ENCODE measurements around the gene APBA3.

Gene APBA3, protein sequence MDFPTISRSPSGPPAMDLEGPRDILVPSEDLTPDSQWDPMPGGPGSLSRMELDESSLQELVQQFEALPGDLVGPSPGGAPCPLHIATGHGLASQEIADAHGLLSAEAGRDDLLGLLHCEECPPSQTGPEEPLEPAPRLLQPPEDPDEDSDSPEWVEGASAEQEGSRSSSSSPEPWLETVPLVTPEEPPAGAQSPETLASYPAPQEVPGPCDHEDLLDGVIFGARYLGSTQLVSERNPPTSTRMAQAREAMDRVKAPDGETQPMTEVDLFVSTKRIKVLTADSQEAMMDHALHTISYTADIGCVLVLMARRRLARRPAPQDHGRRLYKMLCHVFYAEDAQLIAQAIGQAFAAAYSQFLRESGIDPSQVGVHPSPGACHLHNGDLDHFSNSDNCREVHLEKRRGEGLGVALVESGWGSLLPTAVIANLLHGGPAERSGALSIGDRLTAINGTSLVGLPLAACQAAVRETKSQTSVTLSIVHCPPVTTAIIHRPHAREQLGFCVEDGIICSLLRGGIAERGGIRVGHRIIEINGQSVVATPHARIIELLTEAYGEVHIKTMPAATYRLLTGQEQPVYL

DNA sequence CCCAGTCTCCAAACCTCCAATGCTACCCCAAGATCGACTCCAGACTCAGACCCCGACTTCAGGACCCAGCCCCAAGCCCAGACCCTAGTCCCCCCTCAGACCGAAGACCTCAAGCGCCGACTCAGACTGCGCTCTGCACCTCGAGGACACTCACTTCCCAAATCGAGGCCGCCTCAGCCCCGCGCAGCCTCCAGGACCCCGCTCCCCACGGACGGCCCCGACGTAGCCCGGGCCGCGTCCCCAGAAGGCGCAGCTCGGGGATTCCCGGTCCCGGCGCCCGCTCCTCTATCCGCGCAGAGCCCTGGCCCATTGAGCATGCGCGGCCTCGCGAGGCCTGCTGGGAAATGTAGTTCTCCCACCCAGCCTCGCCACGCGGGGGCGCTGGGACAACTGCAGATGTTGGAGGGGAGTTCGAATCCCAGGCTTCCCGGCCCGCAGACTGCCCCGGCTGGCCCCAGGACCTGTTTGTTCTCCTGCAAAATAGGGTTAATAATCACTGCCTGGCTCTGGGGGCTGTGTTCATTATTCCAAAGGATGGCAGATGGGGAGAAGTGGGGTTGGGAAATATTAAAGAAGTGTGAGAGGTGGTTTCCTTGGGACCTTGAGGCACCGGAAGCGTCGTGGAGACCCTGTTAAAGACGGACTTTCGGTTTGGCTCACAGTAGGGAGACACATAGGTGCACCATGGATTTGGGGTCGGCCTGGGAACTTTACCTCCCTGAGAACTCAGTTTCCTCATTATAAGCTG lies at the start of gene APBA3:
APBA3 (minus strand) TSS at position 311 of the 748 bp plus-strand sequence. CDS start 1,428 bp downstream, outside the sequence.
- peak; percentile 99 for DNase-seq

DNA sequence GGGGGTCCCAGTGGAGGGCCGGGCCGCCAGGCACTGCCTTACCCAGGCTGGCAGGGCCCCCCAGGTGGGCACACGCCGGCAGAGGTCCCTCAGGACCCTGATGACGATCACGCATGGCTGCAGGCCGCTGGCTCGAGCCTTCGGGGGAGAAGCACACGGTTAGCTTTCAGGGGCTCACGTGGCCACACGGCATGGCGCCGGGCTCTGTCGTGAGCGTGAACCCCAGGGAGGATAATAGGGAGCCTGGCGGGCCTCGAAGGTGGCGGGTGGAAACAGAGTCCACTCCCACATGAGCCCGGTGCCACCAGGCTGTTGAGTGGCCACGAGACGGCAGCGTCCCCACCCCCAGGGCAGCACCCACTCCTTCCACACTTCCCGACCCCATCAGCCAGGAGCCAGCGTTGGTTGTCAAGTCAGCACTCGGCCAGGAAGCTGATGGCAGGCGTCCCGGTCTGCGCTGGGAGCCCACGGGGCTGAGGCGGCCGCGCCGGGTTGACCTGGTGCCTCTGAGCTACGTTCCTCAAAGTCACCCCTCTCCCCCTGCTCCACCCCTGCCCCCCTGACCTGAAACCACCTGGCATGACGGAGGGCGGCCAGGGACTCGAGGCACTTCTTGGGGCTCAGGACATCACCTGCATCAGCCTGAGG lies 49.3 kb upstream of the APBA3 start:
- no peak for DNase-seq

DNA sequence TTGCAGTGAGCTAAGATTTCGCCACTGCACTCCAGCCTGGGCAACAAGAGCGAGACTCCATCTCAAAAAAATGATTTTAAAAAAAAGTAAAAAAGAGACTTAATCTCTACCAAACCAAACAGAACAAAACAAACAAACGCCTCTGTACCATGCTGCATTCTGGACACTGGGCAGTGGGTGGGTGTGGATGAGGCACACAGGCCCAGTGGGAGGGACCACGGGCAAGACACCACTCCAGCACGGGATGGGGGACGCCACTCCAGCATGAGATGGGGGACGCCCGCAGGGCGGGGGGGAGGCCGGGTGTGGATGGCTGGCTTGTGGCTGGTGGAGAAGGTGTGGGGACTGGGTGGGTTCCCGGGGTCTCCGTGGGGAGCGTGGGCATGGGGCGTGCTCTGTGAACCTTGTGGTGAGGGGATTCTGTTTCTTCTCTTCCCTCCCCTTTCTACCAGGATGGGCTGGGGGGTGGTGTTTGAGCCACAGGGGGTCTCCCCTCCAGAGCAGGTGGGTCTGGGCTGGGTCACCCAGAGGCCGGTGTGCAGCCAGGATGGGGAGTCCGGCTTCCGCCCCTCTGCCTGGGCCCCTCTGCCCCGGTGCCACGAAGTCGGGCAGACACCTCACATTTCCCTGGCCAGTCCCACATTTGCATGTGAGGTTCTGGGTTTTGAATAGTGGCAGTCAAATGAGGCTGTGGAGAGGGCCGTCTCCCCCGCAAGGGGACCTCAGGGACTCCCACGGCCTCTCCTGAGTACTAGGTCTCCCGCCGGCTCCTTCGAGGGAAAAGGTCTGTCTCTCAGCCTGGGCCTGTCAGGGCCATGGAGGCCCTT lies 48.6 kb upstream of the APBA3 start:
- DNase-seq = no peak

DNA sequence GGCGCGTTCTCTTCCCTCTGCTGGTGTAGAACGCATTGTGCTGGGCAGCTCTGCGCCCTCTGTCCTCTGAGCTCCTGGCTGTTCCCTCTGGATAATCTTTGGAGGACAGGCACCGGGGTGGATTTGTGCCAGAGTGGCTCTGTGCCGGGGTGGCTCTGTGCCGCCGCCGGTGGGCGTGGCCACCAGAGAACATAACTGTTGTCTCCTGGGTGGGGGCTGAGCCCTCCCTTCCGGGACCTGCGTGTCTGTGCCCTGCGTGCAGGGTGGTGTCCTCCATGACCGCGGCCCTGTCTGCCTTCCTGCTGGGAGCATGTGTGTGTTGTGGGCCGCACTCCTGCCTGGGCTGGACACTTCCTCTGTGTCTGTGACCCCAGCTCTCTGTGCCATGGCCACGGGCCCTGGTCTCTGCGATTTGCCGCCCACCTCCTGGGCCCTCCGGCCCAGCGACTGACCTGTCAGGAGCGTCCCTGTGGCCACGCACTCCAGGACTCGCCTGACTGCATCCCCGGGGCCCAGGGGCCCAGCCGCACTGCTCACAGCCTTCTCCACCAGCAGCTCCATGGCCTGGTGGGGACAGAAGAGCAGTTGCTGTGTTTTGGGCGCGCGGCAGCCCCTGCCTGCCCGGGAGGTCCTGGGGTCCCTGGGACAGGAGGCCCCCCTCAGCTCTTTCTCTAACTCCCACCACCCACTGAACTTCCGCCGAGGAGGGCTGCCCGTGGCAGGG lies 47.1 kb upstream of the APBA3 start:
- no peak for DNase-seq

DNA sequence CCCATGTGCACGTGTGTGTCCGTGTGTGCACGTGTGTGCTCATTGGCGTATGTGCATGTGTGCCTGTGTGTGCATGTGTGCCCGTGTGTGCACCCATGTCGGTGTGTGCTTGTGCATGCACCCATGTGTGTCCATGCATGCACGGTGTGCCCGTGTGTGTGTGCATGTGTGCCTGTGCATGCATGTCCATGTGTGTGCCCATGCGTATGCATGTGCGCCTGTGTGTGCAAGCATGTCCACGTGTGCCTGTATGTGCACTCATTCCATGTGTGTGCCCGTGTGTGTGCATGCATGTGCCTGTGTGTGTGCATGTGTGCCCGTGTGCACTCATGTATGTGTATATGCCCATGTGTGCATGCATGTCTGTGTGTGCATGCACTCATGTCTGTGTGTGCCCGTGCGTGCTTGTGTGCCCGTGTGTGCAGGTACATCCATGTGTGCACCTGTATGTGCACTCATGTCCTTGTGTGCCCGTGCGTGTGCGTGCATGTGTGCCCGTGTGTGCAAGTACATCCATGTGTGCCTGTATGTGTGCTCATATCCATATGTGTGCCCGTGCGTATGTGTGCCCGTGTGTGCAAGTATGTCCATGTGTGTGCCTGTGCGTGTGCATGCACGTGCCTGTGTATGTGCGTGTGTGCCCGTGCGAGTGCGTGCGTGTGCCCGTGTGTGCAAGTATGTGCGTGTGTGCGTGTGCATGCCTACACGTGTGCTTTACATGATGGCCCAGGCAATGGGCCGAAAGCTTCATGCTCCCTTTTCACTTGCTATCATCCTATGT lies 46.3 kb upstream of the APBA3 start:
- DNase-seq = no peak

DNA sequence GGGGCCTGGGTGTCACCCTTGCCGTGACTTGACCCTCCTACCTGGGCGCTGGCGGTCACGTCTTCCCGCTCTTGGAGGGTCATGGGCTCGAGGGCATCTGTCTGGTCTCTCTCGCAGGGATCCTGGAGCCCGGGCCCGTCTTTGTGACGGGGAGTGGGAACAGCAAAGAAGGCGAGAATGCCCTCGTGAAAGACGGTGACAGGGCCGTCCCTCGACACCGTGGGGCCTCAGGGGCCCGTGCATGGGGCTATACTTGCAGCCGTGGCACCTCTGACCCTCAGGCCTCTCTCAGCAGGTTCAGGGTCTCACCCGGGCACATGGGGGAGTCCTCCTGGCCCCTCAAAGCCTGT lies 45.6 kb upstream of the APBA3 start:
- DNase-seq = no peak

DNA sequence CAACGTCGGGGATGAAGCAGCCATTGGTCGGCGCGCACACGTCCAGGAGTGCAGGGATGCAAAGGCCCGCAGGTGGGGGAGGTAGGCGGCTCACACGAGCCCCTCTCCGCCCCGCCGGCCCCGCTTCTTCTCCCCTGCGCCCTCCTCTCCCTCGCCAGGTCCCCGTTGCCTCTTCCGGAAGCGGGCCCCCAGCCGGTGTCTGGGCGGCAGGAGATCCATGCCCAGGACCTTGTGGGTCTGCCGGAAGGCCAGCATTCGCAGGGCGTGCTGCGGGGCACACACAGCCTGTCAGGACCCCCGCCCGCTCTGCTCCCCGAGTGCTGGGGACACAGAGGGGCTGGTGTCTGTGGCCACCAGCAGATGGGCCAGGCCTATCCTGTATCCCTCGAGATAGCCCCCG lies 44.4 kb upstream of the APBA3 start:
- DNase-seq = no peak

DNA sequence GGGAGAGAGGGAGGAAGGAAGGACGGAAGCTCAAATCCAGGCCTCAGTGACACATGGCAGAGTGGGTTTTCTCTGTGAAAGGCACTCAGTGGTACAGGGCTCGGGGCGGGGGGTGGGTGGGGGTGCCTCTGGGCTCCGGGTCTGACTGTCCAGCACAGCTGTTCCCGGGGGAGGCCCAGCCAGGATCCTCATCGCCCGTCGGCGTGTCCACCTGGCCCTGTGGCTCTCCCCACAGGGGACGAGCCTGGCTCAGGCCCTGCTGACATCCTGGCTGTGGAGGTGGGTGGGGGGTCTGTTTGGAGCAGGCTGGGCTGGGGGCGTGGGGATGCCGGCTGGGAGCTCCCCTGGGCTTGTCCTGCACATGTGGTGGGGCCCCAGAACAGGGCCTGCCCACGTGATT lies 42.9 kb upstream of the APBA3 start:
- DNase-seq = no peak

DNA sequence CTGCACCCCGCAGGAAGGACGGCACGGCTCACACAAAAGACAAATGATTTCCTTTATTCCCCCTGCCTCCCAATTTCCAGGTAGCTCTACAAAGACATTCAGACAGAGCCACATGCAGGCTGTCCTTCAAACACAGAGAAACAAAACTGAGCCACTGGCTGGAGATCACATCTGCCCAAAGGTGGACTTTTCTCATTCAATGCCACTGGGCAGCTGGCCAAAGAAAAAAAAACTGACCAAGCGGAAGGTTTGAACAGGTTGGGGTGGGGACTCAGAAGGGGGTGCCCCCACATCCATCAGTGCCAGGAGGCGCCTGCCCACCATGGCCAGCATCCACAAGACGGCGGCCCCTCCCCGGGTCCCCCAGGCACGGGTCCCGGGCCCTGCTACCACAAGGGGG lies 42.5 kb upstream of the APBA3 start:
- no peak for DNase-seq

DNA sequence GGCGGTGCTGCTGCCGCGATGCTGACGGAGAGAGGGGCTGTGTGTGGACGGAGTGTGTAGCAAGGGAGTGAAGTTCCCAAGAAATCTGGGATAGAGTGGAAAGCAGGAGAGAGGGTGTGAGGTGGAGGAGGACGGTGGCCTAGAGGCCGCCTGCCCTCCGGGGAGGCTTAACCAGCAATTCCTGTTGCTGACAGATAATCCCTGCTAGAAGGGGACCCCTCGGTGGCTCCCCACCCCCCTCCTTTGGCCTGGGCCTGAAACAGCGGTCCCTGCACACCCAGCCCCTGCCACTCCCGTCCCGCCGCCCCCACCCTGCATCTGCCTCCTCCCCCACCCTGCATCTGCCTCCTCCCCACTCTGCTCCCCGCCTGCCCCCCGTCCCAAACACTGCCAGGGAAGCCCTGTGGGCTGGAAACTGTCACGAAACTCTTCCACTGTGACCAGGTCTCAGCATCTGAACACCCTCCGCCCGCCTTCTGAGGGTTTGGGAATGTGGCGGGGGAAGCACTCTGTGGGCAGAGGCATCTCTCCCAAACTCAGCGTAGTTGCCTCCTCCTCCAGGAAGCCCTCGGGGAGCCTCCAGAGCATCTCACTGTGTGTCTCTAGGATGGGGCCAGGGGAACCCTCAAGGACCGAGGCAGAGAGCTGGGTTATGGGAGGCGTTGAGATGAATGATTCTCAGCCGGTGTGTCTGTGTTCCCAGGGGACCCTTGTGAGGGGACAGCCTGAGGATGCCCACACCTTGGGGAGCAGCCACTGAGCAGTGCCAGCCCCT lies 41.8 kb upstream of the APBA3 start:
- DNase-seq = no peak

DNA sequence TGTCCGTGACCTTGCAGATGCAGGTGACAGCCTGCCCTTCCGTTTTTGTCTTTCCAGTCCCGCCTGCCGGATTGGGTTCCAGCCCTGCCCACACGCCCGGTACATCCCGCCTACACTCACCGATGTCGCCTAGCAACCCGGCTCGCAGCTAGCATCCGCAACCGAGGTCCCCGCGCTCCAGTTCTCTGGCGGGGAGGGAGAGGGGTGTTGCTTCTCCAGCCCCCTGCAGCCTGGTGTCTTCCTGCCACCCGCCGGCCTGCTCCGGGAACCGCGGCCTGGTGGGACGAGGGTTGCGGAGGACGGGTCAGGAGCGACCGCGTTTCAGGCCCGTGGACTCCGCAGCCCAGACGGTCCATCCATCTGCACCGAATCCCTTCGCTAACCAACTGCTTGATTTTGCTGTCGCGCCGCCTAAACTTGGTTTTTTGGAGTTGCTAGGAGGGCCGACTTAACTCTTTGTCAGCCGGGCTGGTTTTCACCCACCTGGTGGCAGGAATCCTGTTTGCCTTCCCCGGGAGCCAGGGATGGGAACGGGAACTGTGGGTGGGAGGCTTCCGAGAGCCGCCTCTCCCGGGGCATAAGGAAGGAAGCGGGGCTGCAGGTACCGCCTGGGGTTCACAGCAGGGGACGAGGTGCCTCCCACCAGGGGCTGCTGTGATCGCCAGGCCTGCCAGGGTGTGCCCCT lies 40.1 kb upstream of the APBA3 start:
- peak; percentile 85 for DNase-seq

DNA sequence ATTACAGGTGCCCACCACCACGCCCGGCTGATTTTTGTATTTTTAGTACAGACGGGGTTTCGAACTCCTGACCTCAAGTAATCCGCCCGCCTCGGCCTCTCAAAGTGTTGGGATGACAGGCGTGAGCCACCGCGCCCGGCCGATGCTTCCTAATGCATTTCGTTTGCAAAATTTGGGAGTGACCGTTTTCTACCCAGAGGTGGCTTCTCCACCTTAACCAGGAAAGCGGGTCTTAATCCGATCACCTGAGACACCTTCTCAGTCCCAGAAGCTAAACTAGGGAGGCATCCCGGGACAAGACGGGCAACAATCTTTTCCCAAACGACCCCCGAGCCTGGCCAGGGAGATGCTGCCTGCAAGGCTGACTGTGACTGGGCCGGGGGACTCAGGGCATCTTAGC lies 39.5 kb upstream of the APBA3 start:
- no peak for DNase-seq

DNA sequence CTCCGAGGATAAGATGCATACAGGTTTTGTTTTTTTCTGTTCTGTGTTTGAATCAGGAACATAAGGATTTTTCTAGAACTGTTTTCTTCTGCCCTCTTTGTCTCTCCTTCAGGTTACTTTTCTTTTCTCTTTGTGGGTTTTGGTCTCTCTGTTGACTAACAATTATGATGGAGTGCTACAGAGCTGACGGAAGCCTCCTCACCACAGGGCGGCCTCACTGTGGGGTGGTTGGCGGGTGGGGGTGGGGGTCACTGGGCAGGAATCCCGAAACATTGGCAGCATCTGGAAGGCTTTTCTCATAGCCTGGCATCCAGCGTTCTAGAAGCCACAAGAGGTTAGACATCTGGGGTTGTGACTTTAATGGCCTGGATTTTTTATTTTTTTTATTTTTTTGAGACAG lies 36.6 kb upstream of the APBA3 start:
- no peak for DNase-seq

DNA sequence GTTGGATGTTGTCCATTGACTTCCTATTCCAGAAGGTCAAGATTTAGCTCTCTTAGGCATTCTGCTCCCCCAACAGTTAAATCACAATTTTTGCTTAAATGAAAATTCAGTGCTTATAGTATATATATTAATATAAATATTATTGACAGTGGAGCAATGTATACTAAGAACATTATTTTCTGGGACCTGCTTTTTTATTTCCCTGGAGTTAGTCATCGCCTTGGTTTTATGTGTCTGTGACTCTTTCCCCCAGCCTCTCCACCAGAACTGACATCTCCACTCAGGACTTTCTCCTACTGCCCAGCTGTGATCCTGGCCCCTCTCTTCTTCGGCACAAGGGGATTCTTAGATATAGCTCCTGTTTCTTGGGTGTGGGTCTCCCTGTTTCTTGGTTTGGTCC lies 34.9 kb upstream of the APBA3 start:
- no peak for DNase-seq

DNA sequence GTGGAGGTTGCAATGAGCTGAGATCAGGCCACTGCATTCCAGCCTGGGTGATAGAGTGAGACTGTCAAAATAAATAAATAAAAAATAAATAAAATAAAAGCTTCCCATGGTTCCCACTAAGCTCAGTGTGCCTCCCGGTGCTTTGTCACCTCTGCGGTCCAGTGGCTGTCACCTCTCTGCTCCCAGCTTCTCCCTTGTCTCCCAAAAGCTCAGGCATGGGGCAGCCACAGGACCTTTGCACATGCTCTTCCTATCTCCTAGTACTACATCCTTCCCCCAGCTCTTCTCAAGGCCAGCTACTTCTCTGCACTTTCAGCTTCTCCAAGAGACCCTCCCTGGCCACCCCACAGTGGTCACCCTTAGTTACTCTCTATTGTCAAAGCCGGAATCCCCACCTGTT lies 32.3 kb upstream of the APBA3 start:
- DNase-seq = no peak

DNA sequence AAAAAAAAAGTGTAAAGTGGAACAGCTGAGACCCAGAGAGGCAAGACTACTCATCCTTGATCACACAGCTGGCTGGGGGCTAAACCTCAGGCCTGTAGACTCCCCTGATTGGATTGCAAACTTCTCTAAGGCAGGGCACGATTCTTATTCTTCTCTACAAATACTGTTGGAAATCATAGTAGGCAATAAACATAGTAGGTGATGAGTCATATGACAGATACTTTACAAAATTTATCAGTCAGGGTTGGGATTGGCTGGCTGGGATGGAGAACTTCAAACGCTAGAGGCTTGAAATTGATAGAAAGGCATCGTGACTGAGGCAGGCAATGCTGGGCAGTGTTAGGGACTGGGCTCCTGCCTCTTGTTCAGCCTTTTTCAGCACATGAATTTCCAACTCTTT lies 30.6 kb upstream of the APBA3 start:
- no peak for DNase-seq

DNA sequence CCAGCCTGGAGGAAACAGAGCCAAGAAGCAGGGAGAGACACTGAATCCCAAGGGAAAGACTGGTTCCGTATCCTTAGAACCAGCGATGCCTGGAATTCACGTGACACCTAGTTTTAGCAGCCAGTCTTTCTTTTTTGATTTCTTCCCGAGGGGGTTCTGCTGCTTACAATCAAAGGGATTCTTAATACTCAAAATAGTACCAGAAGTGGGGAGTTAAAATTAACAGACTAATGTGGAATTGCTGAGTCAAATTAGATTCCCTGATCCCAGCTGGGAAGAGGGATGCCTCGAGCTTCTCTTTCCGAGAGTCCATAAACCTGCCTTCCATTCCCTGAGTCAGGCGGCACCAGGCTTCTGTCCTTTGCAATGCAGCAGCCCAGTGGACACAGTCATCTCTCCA lies 29.4 kb upstream of the APBA3 start:
- DNase-seq = no peak

DNA sequence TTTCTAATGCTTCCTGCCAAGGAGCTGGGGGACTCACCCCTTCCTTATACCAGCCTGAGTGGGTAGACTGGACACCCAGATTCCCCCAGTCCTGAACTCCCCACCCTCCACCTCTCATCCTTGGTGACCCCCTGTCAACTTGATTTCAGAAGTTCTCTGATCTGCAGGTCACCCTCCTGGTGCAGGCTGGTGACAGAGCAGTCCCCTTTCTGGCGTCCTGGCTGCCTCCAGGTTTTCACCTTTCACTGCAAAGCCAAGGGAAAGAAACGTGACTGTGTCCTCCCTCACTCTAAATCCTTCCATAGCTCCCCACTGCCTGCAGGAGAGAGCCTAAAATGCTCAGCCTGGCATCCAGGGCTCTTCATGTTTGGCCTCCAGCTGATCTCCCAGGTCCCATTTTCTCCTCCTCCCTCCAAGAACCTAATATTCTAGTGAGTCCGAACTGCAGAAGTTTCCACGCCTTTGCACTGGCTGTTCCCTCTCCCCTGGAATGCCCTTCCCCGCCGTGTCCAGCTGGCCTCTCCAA lies 28.8 kb upstream of the APBA3 start:
- DNase-seq = no peak

DNA sequence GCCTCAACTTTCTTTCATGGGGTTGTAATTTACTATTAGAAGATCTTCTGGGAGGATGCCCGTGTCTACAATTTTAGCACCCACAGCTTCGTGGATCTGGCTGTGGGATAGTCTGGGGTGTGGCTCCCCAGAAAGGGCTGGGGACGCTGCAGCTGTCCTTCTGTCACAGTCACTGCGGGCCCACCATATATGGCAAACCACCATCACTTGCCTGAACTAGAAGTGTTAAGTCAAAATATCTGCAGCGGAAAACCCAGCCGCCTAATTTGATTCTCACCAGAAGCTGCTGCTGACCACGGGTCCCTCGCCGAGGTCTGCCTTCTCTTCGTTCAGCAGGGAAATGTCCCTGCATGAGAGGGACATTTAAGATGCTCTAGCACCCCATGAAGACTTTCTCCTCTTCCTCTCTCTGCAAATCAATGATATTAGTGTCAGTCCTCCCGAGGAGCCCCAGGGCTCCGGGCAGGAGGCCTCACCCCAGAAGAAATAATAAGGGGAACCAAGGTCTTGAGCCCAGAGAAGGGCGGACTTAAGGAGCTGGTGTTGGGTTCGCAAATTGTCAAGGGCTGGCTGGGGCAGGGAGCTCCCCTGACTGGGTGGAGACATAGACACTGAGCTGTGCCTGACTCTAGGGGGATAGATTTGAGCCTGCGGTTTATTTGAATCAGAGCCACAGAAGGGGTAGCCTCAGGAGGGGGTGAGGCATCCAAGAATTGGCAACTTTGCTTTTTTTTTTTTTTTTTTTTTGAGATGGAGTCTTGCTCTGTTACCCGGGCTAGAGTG lies 27.7 kb upstream of the APBA3 start:
- no peak for DNase-seq

Data from activated effector memory CD4-positive, alpha-beta T cell treated with anti-CD3 and anti-CD28 coated beads, Interleukin-2, amount 50 U/mL, for 16 hours (primary cell).